Activated CD4-positive, alpha-beta T cell treated with anti-CD3 and anti-CD28 coated beads, Interleukin-2, amount 50 U/mL, for 24 hours (primary cell): ENCODE measurements around the gene SURF4.

Experiments used
- DNase-seq, 2 donors: peaks; one replicate each; pipeline ENCODE4 v3.0.0-alpha.2; 2020; ENCODE audit warnings: low read depth in 1 of 2, low spot score in 1 of 2

The SURF4 gene

DNA sequence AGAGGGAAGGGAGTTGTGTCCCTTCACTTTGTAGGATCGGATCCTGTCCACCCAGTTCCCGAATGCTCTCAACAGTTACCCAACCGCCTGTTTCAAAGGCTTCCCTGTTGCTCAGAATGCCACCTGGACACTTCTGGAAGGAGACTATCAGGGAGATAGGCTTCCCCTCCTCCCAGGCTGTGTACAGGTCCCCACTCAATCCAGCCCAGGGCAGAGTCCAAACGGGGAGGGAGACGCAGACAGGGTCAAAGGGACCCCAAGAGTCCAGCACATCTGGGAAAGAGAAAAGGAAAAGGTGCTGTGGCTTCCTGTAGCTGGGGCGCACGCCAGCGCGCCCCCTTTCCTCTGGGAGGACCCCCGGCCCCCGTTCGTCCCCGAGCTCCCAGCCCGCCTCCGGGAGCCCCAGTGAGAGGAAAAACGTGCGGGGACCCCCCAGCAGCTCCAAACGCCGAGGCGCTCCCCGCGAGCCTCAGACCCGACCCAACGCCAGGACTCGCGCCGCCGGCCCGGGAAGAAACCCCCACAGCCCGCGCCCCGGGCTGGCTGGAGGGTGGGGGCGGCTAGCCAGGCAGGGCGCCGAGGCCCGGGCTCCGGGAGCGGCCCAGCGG, 640 bp downstream of the SURF4 start:
- no peak for DNase-seq

DNA sequence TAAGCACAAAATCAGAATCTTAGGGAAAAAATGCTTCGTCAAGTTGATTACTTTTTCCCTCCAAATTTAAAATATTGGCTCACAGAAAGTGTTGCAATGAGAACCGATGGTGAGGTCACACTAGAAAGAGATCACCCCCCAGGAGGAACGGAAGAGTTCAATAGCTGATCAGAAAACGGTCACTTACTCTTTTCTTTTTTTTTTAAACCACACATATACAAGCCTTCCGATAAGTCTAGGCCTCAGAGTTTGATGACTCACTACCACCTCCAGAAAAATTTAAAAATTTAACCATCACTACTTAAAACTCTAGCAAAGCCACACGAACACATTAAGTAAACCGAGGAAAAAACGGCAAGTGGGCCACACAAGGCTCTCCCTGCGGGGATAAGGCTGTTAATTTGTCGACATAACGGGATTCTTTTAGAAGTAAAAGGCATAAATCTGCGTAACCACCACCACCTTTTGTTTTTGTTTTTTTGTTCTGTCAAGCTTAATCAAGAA, 1.2 kb downstream of the SURF4 start:
- no peak for DNase-seq

DNA sequence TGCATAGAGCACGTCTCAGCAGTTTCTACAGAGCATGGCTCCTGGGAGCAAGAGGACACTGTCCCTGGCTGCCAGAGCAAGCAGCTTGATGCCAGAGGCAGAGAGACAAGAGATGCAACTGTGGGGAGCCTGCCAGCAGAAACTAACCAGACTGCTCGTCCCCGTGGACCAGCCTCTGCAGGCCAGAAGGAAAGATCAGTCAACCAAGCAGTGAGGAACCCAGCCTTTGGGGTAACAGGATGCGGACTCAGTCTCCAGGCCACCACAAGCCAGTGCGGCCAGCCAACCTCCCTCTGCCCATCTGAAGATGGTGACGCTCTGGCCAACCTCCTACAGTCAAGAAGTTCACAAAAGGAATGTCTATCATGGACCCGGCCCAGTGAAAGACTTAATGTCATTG, 3.7 kb downstream of the SURF4 start:
- no peak for DNase-seq

GRCh38 chr9:133371261-133371711, 4.6 kb downstream of the SURF4 start:
- DNase-seq = peak in 1 of 2 donors; percentile 80

DNA sequence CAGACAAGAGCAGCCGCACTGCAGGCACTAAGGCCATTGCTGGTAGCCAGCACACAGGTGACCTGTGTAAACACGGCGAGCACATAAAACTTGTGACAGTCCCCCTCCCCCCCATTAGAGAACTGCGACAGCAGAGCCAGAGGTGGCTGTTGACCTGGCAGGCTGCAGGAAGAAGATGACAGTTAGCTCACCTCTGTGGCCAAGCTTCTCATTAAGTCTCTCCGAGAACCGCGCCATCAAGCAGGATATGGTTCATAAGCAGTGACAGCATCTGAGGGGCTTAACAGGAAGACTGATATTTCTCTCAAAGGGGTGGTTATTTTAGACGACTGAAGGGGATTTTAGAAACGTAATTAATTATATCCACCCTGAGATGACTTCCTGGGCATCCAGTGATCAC, 5.2 kb downstream of the SURF4 start:
- DNase-seq = no peak

DNA sequence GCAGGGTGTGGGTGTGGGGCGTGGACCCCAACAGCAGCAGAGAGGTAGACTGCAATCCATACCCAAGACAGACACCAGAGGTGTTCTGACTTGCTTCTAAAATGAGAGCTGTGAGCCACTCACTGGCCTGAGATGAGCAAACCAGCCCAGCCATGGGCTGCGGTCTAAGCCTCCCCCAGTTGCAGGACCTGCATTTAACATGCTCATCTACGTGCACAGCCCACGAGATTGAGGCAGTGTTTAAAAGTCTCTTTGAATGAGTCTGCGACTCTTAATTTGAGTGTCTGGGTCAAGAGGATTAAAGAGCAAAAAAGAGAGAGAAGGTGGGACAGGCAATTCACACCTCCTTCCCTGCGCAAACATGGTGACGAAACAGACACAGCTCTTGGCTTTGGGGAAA, 5.9 kb downstream of the SURF4 start:
- no peak for DNase-seq

DNA sequence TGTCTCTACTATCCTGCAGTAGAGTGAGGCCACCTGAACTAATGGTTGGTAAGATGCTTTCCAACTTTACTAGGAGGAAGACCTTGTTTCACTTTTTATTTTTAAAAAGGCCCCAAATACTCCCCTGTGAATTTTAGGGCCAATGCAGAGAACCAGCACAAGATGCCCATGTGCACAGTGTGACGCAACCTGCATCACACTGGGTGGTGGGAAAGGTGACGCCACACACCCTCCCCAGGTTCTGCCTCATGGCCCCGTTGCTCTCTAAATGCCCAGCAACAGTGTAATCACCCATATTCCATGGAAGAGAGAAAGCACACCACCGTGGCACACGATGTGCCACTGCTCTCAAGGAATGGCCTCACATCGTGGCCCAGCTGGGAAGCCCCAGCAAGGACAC, 6.4 kb downstream of the SURF4 start:
- no peak for DNase-seq

DNA sequence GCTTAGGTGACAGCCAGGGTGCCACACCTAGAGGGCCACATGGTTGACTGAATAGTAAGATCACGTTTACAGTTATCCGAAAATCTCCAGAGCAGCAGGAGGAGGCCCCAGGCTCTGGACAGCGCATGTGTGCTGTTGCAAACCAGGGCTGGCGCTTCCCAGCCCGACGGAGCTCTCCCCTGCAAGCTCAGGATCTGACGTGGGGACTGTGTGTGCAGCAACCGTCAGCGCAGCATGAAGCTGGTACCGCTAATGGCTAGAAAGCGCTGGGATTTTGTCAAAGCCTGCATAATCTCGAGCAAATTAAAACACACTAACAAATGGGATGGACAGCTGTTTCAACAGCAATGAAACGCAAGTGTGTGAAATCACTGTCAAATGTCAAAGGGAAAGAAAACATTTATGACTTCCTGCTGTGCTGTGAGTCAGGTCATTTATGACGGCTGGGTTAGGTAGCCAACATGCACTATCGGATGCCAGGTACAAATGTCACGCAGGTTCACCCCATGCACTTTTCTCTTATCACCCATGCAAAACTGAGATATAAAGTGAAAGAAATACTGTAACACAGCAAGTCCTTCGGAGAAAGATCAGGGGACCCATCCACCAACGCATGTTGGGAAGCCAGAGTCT, 7.5 kb downstream of the SURF4 start:
- DNase-seq = no peak

- DNase-seq = no peak
Measured at GRCh38 chr9:133367778-133368177, 8.1 kb downstream of the SURF4 start.

GRCh38 chr9:133367221-133367620, 8.6 kb downstream of the SURF4 start:
- no peak for DNase-seq

DNA sequence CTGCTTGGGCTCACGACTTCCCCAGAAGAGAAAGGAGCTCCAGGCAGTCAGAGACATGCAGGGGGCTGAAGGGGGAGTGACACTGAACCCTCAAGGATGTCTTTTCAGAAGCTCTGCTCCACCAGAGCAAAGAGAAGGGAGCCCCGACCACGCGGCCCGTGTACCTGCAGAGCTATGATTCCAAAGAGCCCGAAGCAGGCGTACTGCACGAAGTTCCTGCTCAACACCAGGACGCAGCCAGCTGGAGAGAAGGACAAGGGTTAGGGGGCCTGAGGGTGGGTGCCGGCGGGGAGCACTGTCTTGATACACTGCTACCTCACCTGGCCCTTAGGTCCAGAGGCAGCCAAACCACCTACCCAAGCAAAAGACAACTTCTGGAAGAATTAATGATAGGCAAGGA, 9.4 kb downstream of the SURF4 start:
- no peak for DNase-seq

DNA sequence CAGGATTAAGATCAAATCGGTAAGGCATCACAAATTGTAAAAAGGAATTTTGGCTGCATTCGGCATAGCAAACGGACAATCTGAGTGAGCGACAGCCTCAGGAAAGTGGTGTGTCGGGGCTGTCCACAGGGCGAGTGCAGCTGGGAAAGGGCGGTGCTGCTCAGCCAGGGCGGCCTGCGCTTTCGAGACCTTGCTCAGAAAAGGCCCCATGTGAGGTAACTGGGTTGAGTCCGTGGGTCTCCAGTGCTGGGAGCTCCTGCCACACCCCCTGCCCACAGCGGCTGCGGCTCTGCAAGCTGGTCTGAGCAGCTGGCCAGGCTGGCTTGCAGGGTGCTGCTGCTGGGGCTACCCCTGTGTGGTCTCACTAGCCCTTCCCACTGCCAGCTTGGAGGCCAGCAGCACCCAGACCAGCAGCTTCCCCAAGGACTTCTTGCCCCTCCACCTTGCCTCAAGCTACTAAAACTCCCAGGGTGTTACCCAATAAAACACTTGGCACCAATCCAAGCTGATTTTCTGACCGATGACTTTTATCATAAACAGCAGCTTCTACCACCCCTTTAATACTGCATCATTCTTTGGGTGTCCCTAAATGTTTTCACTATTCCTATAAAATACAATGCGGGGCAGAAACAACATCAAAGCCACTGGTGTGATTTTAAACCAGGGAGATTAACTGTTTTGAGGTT, 13.4 kb downstream of the SURF4 start:
- DNase-seq = no peak

DNA sequence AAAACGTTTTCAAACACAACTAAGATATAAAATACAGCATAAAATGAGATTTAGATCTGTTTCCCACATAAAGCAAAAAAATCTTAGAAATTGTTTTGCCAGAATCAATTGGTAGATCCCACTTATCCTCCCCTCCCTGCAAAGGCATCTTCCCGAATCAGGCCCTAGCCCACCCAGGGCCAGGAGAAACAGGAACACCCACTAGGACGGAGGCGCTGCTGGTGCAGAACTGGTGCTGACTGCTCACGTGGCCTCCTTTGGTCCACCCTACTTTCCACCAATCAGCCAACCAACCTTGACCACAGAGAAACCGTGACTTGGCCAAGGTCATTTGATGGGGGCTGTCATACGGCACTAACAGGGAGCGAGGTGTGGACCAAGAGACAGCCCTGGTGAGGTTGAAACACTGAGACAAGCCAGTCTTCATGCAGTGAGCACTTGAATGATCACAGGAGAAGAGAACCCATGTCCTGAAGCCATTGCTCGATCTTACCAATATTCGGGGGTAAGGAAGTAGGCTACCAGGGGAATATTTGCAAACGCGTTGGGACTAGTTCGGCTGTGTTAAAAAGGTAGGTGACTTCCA, 14.3 kb downstream of the SURF4 start:
- DNase-seq = no peak

GRCh38 chr9:133360400-133361393, 15.2 kb downstream of the SURF4 start:
- no peak for DNase-seq

DNA sequence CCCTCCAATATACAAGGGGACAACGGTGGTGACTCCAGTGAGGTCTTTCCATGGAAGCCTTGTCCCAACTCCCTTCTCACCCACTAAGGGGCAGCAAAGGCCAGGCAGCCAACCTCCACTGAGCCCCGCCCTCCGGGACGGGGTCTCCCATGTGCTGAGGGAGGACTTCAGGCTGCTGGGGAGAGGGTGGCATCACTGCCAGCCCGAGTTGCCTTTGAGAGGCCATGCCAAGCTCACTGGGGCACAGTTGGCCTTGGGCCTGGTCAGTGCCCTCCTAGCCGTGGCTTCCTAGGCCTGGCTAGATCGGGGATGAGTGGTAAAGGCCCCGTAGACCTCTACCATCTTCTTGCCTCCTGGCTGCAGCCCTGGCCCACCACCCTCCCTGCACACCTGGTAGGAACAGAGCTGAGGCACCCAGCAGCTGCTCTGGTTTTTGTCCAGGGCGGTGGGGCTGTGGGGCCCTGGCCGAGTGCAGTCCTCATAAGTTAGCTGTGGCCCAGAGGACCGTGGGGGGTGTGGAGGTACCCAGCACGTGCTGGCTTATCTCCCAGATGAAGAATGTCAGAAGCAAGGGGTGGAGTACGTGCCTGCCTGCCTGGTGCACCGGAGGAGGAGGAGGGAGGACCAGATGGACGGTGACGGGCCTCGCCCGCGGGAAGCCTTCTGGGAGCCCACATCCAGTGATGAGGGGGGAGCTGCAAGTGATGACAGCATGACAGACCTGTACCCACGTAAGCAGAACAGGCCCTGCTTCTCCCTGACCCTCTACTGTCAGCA, 16.3 kb downstream of the SURF4 start:
- no peak for DNase-seq

DNA sequence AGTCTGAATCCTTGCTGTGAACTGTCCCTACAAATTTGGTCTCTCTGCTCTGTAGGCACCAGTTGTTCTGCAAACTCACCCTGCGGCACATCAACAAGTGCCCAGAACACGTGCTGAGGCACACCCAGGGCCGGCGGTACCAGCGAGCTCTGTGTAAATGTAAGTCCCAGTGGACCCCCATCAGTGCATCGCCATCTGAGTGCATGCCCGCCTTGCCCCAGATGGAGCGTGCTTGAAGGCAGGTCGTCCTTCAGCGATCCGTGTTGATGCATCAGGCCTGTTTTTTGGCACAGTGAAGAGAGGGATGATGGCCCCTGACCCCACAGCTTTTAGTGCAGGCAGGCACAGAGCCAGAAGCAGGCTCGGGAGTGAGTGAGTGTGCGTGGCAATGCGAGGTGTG, 18.2 kb downstream of the SURF4 start:
- no peak for DNase-seq

- DNase-seq = peak; percentile 81 to 84
Measured at GRCh38 chr9:133356391-133357091, 19.3 kb downstream of the SURF4 start, which contains the start of the genes SURF1 and SURF2. SURF1 (minus strand) TSS chr9:133356487; CDS start chr9:133356453, 34 bp downstream. SURF2 (plus strand) TSS chr9:133356550; CDS start chr9:133356593, 43 bp downstream.

- DNase-seq = no peak
Measured at GRCh38 chr9:133355881-133356357, 19.9 kb downstream of the SURF4 start.

DNA sequence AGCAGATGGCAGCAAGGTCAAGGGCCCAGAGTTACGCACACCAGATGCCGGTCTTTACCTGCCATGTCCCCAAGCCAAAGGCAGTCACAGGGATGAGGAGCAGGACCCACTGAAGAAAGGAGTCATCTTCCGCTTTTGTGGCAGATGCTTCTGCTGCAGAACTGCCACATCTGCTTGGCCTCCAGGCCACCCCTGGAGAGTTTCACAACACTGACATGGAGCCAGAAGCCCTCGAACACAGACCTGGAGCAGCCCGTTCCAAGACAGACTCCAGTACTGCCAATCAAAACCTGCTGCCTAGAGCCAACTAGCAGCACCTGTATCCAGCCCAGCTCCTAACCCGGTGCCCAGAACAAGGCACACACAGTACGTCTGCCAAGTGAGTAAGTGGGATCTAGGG, 21.1 kb downstream of the SURF4 start:
- DNase-seq = no peak
